Measurements from ENCODE around the gene SEPTIN5.
"Not testable (repeated sequence)": the region's sequence is repeated elsewhere in the genome, so short reads cannot be mapped to it uniquely, and the experiment has no call there.

Gene SEPTIN5

DNA sequence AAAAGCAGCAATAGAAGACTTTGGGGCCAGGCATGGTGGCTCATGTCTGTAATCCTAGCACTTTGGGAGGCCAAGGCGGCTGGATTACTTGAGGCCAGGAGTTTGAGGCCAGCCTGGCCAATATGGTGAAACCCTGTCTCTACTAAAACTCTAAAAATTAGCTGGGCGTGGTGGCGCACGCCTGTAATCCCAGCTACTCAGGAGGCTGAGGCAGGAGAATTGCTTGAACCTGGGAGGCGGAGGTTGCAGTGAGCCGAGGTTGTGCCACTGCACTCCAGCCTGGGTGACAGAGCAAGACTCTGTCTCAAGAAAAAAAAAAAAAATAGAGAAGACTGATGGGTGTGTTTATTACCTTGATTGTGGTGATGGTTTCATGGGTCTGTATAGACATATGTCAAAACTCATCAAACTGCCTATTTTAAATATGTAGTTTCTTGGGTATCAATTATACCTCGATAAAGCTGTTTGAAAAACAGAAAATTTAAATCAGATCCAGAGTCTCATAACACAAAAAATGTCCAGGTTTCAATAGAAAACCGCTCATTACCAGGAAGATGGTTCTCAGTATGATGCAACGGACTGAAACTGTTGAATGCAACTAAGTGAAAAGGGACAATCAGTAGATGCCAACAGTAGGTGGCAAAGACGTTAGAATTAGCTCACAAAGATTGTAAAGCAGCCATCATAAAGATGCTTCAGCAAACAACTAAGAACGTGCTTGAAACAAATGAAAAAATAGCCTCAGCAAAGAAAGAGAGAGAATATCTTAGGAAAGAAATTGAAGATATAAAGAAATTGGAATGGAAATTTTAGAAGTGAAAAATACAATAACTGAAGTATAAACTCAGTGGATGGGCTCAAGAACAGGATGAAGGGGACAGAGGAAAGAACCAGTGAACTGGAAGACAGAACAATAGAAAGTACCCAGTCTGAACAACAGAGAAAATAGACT lies 33.1 kb upstream of the SEPTIN5 start:
- DNase-seq (ENCODE audit: low spot score): no peak

DNA sequence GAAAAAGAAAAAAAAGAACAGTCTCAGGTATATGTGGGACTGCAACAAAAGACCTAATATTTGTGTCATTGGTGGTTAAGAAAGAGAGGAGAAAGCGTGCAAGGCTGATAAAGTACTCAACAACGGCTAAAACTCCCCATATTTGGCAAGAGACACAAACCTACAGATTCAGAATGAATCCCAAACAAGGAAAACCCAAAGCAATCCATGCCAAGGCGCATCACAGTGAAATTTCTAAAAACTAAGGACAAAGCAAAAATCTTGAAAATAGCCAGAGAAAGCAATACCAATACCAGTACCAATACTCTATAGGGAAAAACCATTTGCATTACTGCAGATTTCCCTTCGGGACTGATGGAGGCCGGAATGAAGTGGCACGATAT lies 32.4 kb upstream of the SEPTIN5 start:
- no peak for DNase-seq (ENCODE audit: low spot score)

DNA sequence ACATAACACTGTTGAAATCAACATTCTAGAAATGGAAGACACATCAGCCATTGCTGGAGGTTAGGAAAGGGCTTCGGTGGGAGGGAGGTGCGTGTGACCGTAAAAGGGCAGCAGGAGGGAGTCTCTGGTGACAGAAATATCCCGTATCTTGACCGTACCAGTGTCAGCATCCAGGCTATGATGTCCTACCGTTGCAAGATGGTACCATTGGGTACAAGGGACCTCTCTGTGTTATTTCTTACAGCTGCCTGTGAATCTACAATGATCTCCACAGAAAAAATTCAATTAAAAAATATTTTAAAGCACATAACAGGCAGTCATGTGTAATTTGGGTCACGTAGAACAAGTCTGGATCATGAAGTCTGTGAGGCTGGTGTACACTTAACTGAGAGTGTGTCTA lies 27.4 kb upstream of the SEPTIN5 start:
- no peak for DNase-seq (ENCODE audit: low spot score)

DNA sequence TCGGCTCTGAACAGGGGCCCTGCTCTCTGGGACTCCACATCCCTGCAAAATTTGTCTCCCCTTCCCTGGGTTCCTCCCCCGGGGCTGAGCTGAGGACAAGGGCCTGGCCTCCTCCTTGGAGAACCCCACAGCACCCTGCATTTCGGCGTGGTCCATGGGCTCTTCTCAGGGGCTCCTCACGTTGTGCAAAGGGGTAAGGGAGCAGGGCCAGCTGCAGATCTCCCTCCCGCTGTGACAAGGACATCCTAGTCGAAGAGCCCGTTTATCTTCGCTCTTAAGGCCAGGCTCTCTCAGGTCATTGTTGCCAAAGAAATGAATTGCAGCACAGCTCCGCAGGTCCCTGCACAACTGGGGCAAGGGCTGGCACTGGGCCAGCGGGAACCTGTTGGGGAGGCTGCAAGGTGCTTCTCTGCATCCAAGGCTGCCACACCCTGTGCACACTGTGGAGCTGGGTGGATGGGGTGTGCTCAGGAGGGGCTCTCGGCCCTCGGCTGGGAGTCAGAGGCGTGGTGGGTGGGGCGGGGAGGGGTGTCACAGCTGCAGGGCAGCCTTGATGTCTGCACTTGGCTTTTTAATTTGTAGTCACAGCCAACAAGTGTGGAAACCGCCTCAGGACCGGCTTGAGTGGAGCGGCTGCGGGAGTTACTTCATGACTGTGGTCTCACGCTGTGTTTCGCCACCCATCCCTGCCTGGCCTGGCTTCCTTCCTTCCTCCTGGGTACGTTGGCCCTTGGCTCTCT lies 26.6 kb upstream of the SEPTIN5 start:
- no peak for DNase-seq (ENCODE audit: low spot score)

DNA sequence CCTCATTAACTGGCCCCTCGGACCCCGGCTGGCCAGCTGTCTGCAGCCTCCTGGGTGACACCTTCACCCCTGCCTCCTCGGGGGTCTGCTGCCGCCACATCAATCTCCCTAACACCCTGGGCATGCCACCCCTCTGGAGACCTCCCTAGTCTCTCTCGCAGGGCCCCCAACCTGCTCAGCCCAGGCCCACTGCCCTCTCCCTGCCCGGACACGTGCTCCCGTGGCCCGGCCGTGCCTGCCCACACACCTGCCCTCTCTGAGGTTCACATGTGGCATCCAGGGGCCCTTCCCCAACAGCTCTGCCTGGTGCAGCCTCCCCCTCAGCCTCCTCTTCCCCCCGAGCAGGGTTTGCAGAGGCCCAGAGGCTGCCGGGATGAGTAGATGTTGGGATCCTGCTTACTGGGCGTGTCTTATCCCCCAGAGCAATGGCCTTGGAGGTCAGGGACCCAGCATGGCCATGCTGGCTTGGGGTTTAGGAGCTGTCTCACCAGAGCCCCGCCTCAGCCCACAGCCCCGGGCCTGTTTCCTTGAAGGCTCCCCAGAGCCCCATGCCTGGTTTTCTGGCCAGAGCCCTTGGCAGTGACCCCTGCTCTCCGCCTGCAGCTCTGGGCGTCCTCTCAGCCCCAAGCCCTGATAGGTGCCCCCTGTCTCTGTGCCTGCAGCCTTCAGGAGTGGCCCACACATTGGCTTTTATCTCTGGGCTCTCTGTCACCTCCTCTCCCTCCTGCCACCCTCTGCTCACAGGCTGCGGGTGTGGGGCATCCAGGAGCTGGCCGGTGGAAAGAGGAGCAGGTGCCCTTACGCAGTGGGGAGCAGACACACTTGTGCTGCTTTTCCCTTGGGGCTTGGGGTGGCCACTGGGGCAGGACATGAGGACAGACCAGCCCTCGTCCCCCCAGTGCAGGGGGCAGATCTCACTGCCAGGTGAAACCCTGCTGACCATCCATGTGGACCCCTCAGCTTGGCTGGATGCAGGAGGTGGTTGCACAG lies 25.7 kb upstream of the SEPTIN5 start:
- no peak for DNase-seq (ENCODE audit: low spot score)

DNA sequence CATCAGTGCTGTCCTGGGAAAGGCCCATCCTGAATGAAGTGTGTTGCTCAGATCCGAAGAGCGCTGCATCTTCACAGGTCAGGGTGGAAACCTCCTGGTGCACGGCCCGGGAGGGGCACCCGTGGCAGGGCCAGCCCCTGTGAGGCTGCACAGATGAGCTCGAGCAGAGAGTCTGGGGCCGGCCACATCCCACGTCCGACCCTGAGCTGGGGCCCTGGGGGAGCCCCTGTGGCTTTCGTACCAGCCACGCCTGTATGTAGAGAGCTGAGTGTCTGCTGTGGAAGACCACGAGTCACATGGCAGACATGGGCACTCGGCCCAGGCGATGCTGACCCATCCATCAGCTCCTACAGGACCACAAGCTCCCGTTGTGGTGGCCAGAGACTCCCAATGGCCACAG lies 24.9 kb upstream of the SEPTIN5 start:
- DNase-seq (ENCODE audit: low spot score): no peak

DNA sequence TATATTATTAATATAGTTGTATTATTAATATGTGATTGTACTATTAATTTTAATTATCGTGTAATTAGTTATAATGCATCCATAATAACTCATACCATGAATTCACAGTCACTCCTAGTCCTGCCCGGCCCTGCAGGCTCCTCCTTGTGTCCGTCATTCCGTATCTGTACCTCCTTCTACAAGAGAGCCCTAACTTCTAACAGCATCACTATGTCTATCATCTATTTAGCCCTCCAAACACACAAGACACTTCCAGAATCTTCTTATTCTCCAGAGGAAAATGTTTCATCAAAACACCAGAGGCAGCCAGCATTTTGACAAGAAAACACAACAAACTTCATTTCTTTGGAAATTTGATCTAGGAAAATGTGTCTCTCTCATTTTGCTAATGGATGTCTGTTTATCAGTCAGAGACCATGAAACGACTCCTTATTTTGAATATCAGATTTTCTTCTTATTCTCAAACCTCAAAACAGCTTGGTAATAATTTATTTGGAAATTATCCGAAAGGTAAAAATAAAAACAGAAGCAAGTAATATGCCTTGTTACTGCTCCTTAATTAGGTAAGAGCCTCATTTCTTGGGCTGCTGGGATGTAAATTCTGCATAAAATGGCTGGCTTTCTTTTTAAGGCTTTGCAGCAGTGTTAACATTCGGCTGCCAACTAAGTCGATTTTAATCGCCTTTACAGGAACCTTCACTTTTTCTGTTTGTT lies 23.1 kb upstream of the SEPTIN5 start:
- no peak for DNase-seq (ENCODE audit: low spot score)

DNA sequence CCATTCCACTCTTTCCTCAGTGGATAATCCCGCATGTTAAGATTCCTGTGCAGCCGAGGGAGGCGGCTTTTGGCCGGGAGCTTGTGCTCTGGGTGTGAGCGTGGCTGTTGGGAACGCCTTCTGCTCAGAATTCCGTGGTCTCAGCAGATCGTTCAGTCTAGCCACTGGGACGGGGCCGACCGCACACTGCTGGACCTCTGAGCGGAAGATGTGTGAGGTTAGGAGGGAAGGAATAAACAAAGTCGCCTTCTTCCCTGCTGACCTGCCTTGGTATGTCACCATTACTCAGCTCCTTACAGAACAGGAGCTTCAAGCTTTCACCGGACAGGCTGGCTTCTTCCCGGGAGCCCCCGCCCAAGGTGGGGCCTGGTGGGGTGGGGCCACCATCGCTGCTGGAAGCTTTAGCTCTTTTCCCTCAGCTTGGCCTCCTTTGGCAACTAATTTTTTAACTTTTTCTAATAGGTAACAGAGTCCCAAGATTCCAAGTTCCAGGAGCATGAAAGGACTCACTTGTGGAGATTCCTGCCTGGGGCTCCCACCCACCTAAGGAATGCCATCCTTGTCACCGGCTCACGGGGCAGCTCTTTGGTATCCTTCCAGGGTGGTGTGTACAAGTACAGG lies 22.5 kb upstream of the SEPTIN5 start:
- DNase-seq (ENCODE audit: low spot score): peak; percentile 77

DNA sequence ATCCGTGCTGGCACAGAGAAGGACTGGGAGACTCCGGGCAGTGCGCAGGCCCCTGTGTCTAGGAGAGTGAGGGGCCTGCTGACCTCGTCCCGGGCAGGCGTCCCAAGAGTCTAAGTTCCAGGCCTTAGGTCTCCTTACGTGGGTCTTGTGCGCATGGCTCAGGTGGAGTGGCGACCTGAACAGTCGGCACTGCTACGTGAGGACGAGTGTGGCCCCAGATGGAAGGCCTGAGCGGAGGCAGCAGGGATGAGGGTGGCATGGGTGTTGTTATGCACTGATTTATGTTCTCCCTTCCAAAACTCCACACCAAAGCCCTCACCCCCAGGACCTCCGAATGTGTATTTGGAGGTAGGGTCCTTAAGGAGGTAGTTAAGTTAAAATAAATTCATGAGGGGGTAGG lies 20.7 kb upstream of the SEPTIN5 start:
- DNase-seq (ENCODE audit: low spot score): no peak

DNA sequence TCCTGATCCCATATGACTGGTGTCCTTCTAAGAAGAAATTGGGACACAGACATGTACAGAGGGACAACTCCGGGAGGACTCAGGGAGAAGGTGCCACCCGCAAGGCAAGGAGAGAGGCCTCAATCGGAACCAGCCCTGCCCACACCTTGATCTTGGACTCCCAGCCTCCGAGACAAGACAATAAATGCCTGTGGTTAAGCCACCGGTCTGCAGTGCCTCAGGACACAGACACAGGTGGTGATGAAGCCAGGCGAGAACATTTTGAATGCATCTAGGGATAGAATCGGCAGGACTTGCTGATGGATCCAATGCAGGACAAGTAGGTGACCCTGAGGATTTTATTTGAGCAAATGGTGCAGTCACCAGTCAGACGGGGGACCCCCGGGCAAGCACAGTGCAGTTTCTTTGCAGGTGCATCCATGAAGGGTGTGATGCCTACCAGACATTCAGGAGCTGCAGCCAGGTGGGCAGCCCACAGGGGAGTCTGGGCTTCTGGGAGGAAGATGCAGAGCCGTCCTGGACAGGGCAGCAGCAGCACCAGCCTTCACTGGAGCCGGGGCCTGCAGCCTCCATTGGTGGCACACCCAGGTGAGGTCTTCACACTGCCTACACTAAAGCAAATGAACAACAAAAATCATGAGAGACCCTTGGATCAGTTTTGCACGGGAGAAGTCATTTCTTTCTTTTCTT lies 20.2 kb upstream of the SEPTIN5 start:
- no peak for DNase-seq (ENCODE audit: low spot score)

DNA sequence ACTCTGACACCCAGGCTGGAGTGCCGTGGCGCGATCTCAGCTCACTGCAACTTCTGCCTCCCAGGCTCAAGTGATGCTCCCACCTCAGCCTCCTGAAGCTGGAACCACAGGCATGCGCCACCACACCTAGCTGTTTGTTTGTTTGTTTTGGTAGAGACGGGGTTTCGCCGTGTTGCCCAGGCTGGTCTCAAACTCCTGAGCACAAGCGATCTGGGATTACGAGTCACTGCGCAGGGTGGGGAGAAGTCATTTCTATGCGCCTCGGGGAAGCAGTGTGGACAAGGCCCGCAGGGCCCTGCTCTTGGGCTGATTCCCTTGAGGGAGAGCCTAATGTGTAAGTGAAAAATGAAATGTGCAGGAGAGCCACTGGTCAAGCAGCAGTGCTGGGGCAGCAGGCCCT lies 19.6 kb upstream of the SEPTIN5 start:
- no peak for DNase-seq (ENCODE audit: low spot score)

DNA sequence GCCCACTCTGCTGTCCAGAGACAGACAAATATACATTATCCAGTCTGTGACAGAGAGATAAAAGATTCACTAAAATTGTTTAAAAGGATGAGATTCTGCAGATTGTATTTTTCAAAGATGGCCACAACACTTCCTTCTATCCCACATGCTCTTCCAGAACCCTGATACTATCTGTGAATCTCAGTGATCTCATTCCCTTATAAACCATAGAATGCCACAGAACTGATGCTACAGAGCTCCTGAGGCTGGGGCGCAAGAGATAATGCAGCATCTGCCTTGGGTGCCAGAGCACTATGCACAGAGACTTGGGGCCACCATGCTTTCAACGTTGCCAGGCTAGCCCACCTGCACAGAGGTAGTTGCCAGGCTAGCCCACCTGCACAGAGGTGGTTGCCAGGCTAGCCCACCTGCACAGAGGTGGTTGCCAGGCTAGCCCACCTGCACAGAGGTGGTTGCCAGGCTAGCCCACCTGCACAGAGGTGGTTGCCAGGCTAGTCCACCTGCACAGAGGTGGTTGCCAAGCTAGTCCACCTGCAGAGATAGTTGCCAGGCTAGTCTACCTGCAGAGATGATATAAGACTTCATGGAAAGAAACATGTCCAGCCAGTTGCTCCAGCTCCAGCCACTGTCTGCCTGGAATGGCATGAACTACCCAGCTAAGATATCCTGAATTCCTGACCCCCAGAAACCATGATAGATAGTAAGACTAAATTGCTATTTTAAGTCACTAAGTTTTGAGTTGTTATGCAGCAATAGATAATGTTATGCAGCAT lies 17.6 kb upstream of the SEPTIN5 start:
- DNase-seq (ENCODE audit: low spot score): peak; percentile 1

DNA sequence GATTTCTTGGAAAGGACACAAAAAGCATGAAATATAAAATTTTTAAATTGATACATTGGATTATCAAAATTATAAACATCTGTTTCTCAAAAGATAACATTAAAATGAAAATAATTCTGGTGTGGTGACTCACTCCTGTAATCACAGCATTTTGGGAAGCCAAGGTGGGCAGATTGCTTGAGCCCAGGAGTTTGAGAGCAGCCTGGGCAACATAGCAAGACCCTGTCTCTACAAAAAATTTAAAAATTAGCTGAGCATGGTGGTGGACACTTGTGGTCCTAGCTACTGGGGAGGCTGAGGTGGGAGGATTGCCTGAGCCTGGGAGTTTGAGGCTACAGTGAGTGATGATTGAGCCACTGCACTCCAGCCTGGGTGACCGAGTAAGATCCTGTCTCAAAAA lies 16.4 kb upstream of the SEPTIN5 start:
- DNase-seq (ENCODE audit: low spot score): not testable (repeated sequence)

DNA sequence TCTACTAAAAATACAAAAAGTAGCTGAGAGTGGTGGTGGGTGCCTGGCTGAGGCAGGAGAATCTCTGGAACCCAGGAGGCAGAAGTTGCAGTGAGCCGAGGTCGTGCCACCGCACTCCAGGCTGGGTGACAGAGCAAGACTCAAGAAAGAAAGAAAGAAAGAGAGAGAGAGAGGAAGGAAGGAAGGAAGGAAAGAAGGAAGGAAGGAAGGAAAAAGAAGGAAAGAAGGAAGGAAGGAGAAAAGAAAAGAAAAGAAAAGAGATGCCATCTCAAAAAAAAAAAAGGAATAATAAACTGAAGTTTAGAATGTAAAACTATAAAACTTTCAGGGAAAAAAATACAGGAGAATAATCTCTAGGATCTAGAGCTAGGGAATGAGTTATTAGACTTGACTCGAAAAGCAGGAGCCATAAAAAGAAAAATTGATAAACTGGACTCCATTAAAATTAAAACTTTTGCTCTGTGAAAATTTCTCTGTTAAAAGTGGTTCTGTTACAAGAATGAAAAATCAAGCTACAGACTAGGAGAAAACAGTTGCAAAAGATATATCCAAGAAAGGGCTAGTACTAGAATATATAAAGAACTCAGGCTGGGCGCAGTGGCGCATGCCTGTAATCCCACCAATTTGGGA lies 13.4 kb upstream of the SEPTIN5 start:
- no peak for DNase-seq (ENCODE audit: low spot score)

DNA sequence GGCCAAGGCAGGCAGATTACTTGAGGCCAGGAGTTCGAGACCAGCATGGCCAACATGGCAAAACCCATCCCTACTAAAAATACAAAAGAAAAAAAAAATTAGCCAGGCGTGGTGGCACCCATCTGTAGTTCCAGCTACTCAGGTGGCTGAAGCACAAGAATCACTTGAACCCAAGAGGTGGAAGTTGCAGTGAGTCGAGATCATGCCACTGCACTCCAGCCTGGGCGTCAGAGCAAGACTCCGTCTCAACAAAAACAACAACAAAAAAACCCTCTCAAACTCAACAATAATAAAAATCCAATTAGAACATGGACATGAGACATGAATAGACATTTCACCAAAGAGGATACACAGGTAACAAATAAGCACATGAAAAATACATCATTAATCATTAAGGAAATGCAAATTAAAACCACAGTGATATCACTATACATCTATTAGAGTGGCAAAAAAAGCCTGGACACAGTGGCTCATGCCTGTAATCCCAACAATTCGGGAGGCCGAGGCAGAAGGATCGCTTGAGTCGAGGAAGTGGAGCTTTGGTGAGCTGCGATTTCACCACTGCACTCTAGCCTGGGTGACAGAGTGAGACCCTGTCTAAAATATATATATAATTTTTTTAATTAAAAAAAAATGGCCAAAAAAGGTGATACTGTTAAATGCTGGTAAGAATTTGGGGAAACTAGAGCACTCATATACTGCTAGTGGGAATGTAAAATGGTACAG lies 12.7 kb upstream of the SEPTIN5 start:
- no peak for DNase-seq (ENCODE audit: low spot score)

DNA sequence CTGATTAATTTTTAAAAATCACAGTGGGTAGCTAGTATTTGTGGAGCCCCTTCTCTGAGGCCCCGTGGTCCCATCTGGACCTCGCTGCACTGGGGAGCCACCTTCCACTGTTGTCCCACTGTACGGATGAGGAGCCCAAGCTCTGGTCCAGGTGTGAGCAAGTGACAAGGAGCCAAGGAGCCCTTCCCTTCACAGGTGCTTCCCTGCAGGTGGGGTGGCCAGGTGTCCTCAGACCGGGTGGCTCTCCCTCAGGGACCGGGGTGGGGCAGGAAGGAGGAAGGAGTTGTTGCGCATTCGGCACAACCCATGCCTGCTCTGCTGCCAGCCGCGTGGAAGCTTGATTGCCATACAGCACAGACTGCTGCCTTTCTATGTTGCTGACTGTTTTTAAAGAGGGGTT lies 10.4 kb upstream of the SEPTIN5 start:
- DNase-seq (ENCODE audit: low spot score): no peak

DNA sequence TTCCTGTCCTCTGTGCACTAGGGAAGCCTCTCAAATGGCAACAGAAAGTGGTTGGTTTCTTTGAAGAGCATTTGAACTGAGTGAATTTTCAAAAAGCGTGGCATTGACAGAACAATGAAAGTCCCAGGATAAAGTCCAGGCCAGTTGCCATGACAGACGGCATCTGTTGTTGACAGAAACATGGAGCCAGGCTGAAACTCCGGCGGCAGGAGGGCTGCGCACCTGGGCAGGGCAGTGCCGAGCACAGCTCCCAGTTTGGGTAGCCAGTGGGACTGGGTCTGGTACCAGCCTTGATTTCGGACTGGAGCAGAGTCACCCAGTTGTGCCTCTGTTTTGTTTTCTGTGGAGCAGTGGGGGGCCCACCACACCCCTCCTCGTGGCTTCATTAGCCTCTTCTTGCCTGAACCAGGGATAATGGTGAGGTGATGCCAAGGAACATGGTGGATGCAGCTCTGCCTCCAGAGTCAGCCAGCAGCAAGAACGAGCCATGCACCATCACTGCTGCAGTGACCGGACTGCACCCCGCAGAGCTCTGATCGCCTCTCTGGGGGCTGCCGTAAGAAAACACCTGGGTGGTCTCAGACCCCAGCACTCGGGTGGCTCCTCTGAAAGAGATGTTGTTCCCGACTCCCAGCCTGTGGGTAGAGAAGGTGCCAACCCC lies 9.8 kb upstream of the SEPTIN5 start:
- no peak for DNase-seq (ENCODE audit: low spot score)
